ENCODE results near the gene TRMT61A. TPM values are rescaled to one million over a fixed set of nuclear protein-coding genes. Genes with fewer than 3 reads are reported as not detected.

The TRMT61A gene
- total RNA-seq, 1 donor from 2014 or later: 10.0 TPM

- Mint-ChIP-seq H3K4me1 (ENCODE audit: low read depth) (peaks cover 25% of the 10 kb centered on the region), H3K9me3 (ENCODE audit: low read depth) (no peaks in the 10 kb centered on the region), H3K36me3 (ENCODE audit: low read depth) (no peaks in the 10 kb centered on the region), H3K27ac (ENCODE audit: unreplicated experiment) (no peak overlapping the region), H3K27me3 (ENCODE audit: low read depth) (no peaks in the 10 kb centered on the region), H3K4me3 (ENCODE audit: unreplicated experiment) (no peak overlapping the region)
- no peak for TF ChIP-seq CTCF (IDR thresholded peaks at IDR 0.05)
- DNase-seq (ENCODE audit: low spot score): no peak
These were observed 7.0 kb downstream of the TRMT61A start for GRCh38 chr14:103535891-103536565.

- peaks cover 27% of the 10 kb centered on the region for H3K4me1 Mint-ChIP-seq (ENCODE audit: low read depth)
- TF ChIP-seq CTCF (IDR thresholded peaks at IDR 0.05): no peak
- no peak overlapping the region for H3K4me3 Mint-ChIP-seq (ENCODE audit: unreplicated experiment)
- H3K9me3 Mint-ChIP-seq (ENCODE audit: low read depth): no peaks in the 10 kb centered on the region
- DNase-seq (ENCODE audit: low spot score): no peak
- no peaks in the 10 kb centered on the region for H3K36me3 Mint-ChIP-seq (ENCODE audit: low read depth)
- H3K27me3 Mint-ChIP-seq (ENCODE audit: low read depth): no peaks in the 10 kb centered on the region
- H3K27ac Mint-ChIP-seq (ENCODE audit: unreplicated experiment): no peak overlapping the region
These were observed 7.7 kb downstream of the TRMT61A start for GRCh38 chr14:103536693-103537092.

- Mint-ChIP-seq H3K27me3 (ENCODE audit: low read depth) (no peaks in the 10 kb centered on the region), H3K36me3 (ENCODE audit: low read depth) (no peaks in the 10 kb centered on the region), H3K9me3 (ENCODE audit: low read depth) (no peaks in the 10 kb centered on the region), H3K4me3 (ENCODE audit: unreplicated experiment) (no peak overlapping the region), H3K27ac (ENCODE audit: unreplicated experiment) (no peak overlapping the region), H3K4me1 (ENCODE audit: low read depth) (peaks cover 33% of the 10 kb centered on the region)
- no peak for TF ChIP-seq CTCF (IDR thresholded peaks at IDR 0.05)
- DNase-seq (ENCODE audit: low spot score): no peak
These were observed 8.4 kb downstream of the TRMT61A start for GRCh38 chr14:103537175-103537990.

- Mint-ChIP-seq H3K9me3 (ENCODE audit: low read depth) (no peaks in the 10 kb centered on the region), H3K4me3 (ENCODE audit: unreplicated experiment) (no peak overlapping the region), H3K4me1 (ENCODE audit: low read depth) (peaks cover 33% of the 10 kb centered on the region), H3K36me3 (ENCODE audit: low read depth) (no peaks in the 10 kb centered on the region), H3K27ac (ENCODE audit: unreplicated experiment) (no peak overlapping the region), H3K27me3 (ENCODE audit: low read depth) (no peaks in the 10 kb centered on the region)
- no peak for DNase-seq (ENCODE audit: low spot score)
- no peak for TF ChIP-seq CTCF (IDR thresholded peaks at IDR 0.05)
These were observed 9.5 kb downstream of the TRMT61A start for GRCh38 chr14:103538291-103539055.

Data from chondrocyte (in vitro differentiated cells).